B cell (primary cell): ENCODE measurements around the gene CDC42BPG. TPM values are rescaled to one million over a fixed set of nuclear protein-coding genes. Genes with fewer than 3 reads are reported as not detected.

Experiments used
- ATAC-seq: fragments of 200-7000 bp; cut with Tn5 transposase; one replicate; pipeline ENCODE4 v1.10.0; 2021; ENCODE audit warnings: low read depth, mild to moderate bottlenecking, moderate number of reproducible peaks, moderate library complexity
- CTCF ChIA-PET: fragments of 350-600 bp; sonication (Branson Sonifier 250); formaldehyde crosslinking; loops from one replicate; lab custom pipeline; 2021; ENCODE audit warnings: antibody characterized with exemption, inconsistent platforms; lab: Charles Lee
- POLR2A ChIA-PET: fragments of 350-600 bp; sonication (Branson Sonifier 250); formaldehyde crosslinking; loops from one replicate; lab custom pipeline; 2021; ENCODE audit warnings: antibody characterized with exemption; lab: Charles Lee
- DNase-seq: peaks from one replicate; pipeline ENCODE4 v3.0.0; 2013
- H2AFZ ChIP-seq: 2 replicates; pipeline ENCODE4 v1.6.1; 2012; ENCODE audit warnings: mild to moderate bottlenecking, low read depth, low read length; ENCODE audit not compliant: insufficient read depth, poor library complexity, severe bottlenecking
- H3K27ac ChIP-seq, 2 donors: 1 replicate in 1 of 2; 2 replicates in 1 of 2; pipeline ENCODE4 v1.5.1; 2012 to 2013; ENCODE audit warnings: low read length in 2 of 2, mild to moderate bottlenecking in 2 of 2, moderate library complexity in 1 of 2
- H3K27me3 ChIP-seq, 4 experiments: fragments of 200-600 bp in 1 of 4; sonication (generic) in 1 of 4; replicated peaks in 1 of 4; 1 replicate in 2 of 4; 2 replicates in 2 of 4; pipeline versions ENCODE4 v1.6.1 to v1.7.0; 2013 to 2016; ENCODE audit warnings: low read length in 3 of 4, mild to moderate bottlenecking in 2 of 4, mixed read lengths in 1 of 4, moderate library complexity in 1 of 4; ENCODE audit not compliant: insufficient read depth in 4 of 4, control insufficient read depth in 3 of 4; ENCODE audit errors: control extremely low read depth in 1 of 4
- H3K36me3 ChIP-seq, 2 experiments: replicated peaks in 1 of 2; 1 replicate in 1 of 2; 2 replicates in 1 of 2; pipeline versions ENCODE4 v1.6.1 to v1.7.1; 2013; ENCODE audit warnings: low read length in 1 of 2; ENCODE audit not compliant: insufficient read depth in 2 of 2, control insufficient read depth in 1 of 2; ENCODE audit errors: control extremely low read depth in 1 of 2, extremely low read depth in 1 of 2
- H3K4me1 ChIP-seq, 2 donors: fragments of 200-600 bp in 1 of 2; sonication (generic) in 1 of 2; 1 replicate in 1 of 2; 2 replicates in 1 of 2; pipeline versions ENCODE4 v1.5.1 to v1.6.1; 2013 to 2017; ENCODE audit warnings: low read length in 2 of 2; ENCODE audit not compliant: control insufficient read depth in 2 of 2, insufficient read depth in 2 of 2
- H3K4me2 ChIP-seq: replicated peaks from 2 replicates; pipeline ENCODE3; 2012; ENCODE audit warnings: mild to moderate bottlenecking, low read depth, low read length; ENCODE audit not compliant: poor library complexity, severe bottlenecking
- H3K4me3 ChIP-seq, 5 experiments: fragments of 200-600 bp in 1 of 5; sonication (generic) in 1 of 5; 1 replicate in 3 of 5; 2 replicates in 2 of 5; pipeline versions ENCODE4 v1.5.1 to v1.7.0; 2011 to 2016; ENCODE audit warnings: low read length in 4 of 5, mild to moderate bottlenecking in 4 of 5, low read depth in 2 of 5, control low read depth in 1 of 5, moderate library complexity in 1 of 5; ENCODE audit not compliant: insufficient read depth in 1 of 5; ENCODE audit errors: control extremely low read depth in 1 of 5, extremely low read depth in 1 of 5
- H3K79me2 ChIP-seq: fragments of 200-600 bp; sonication (generic); one replicate; pipeline ENCODE4 v1.6.0; 2016; ENCODE audit warnings: low read length; ENCODE audit not compliant: control insufficient read depth, insufficient read depth
- H3K9ac ChIP-seq: fragments of 200-600 bp; sonication (generic); 2 replicates; pipeline ENCODE4 v1.6.1; 2017; ENCODE audit warnings: mild to moderate bottlenecking, low read length, moderate library complexity
- H3K9me3 ChIP-seq, 3 donors: one replicate each; pipeline versions ENCODE4 v1.6.1 to v1.7.1; 2013; ENCODE audit warnings: low read length in 2 of 3; ENCODE audit not compliant: control insufficient read depth in 2 of 3, insufficient read depth in 1 of 3; ENCODE audit errors: control extremely low read depth in 1 of 3
- H4K20me1 ChIP-seq: 2 replicates; pipeline ENCODE4 v1.6.0; 2012; ENCODE audit warnings: mild to moderate bottlenecking, low read length; ENCODE audit not compliant: insufficient read depth, control insufficient read depth, poor library complexity, severe bottlenecking
- H3K27ac Mint-ChIP-seq: one replicate; pipeline ENCODE4 v1.8.0; 2021; ENCODE audit warnings: mixed read lengths
- H3K27me3 Mint-ChIP-seq: one replicate; pipeline ENCODE4 v1.8.0; 2021; ENCODE audit warnings: mixed read lengths
- H3K4me1 Mint-ChIP-seq: one replicate; pipeline ENCODE4 v1.8.0; 2021; ENCODE audit warnings: mixed read lengths
- H3K4me3 Mint-ChIP-seq: one replicate; pipeline ENCODE4 v1.8.0; 2021; ENCODE audit warnings: mixed read lengths
- H3K9me3 Mint-ChIP-seq: one replicate; pipeline ENCODE4 v1.8.0; 2022; ENCODE audit warnings: mixed read lengths; ENCODE audit not compliant: insufficient read depth
- CTCF ChIP-seq: fragments of 200-600 bp; IDR thresholded peaks from one replicate; pipeline ENCODE4 v1.8.0; 2022; ENCODE audit warnings: antibody characterized with exemption, mild to moderate bottlenecking
- EZH2 ChIP-seq: IDR thresholded peaks from 2 replicates; pipeline ENCODE4 v1.6.1; 2012; ENCODE audit warnings: borderline replicate concordance, low read depth, mild to moderate bottlenecking, moderate library complexity, low read length; ENCODE audit not compliant: insufficient read depth, poor library complexity, severe bottlenecking
- WGBS: methylation state at CpG from one replicate; pipeline ENCODE4 v1.1.5; 2013; ENCODE audit warnings: missing lambda C conversion rate; ENCODE audit not compliant: insufficient coverage; 5-methylcytosine and 5-hydroxymethylcytosine counted together
- intact Hi-C: fragments of 100-400 bp; cut with micrococcal nuclease; formaldehyde crosslinking; loops from one replicate; pipeline ENCODE4 v1.10.0; 2022
- polyA plus RNA-seq: library from polyadenylated mRNA; depleted of rRNA; stranded (reverse); fragments of >200 nt; gene quantifications from 2 replicates; pipeline ENCODE4 v1.2.3, GENCODE V29; 2012
- total RNA-seq, 2 donors: library from RNA; stranded (reverse); fragments of 120-200 nt in 1 of 2; gene quantifications; 1 replicate in 1 of 2; 2 replicates in 1 of 2; pipeline versions ENCODE4 v1.2.3 to v1.2.4, GENCODE V29; 2013 to 2022

CDC42BPG gene
- total and polyA plus RNA-seq, 2 donors (not counting 1 experiment from before 2014, with no cell fraction given): 3.7 to 8.7 TPM

GRCh38 chr11:64848826-64849597 is 4.6 kb upstream of the CDC42BPG start:
- no peak for TF ChIP-seq EZH2
- TF ChIP-seq CTCF: peak; percentile 23
- peak overlapping the region in 1 of 5 experiments; percentile 24 for H3K4me3 ChIP-seq
- 71% methylated on average over 15 of the region's 16 CpGs for WGBS
- Mint-ChIP-seq H3K4me3 (peak overlapping the region; percentile 55), H3K9me3 (no peaks in the 10 kb centered on the region), H3K4me1 (peaks cover 74% of the 10 kb centered on the region), H3K27ac (peak overlapping the region; percentile 90), H3K27me3 (no peaks in the 10 kb centered on the region)
- intact Hi-C loops: loop anchor here (10.0 kb wide), 1 partner anchor 104 kb away; the partner anchor contains the start of gene RASGRP2
- DNase-seq: peak; percentile 89
- peaks cover 0 to 9% of the 10 kb centered on the region in 2 experiments for H3K36me3 ChIP-seq
- H4K20me1 ChIP-seq: no peaks in the 10 kb centered on the region
- peak overlapping the region; percentile 36 for H3K9ac ChIP-seq
- peak overlapping the region; percentile 59 to 100 for H3K27ac ChIP-seq
- ChIA-PET CTCF (interaction anchor here (0.6 to 29.2 kb wide), 29 partner anchors 14 to 466 kb away, joined by 3 to 1254 read pairs (median 8); partner anchors contain the start of genes ARL2, ATG2A, BATF2 and CDC42EP2), POLR2A (interaction anchor here (0.5 to 8.7 kb wide), 14 partner anchors 10 to 1966 kb away, joined by 3 to 158 read pairs (median 5); partner anchors contain the start of genes ARL2, EHD1, SF1 and TM7SF2)
- peaks cover 29% of the 10 kb centered on the region for H3K79me2 ChIP-seq
- peak overlapping the region; percentile 76 for H3K4me2 ChIP-seq
- H3K9me3 ChIP-seq: no peaks in the 10 kb centered on the region
- H3K4me1 ChIP-seq: peaks cover 68 to 82% of the 10 kb centered on the region in 2 donors
- no peak overlapping the region for H2AFZ ChIP-seq
- no peaks in the 10 kb centered on the region for H3K27me3 ChIP-seq
- ATAC-seq: peak; percentile 23
